Measurements from ENCODE around the gene PCDHA11. TPM values are rescaled to one million over a fixed set of nuclear protein-coding genes. Genes with fewer than 3 reads are reported as not detected.

The PCDHA11 gene
- polyA plus RNA-seq, 1 donor: 0.52 TPM

Other genes starting within 250 kb of the PCDHA11 start
- 5.6 TPM for gene CD14, start 235.8 kb upstream of the PCDHA11 start, polyA plus RNA-seq (ENCODE audit: insufficient read length)
- 19.8 TPM for gene TMCO6, start 229.5 kb upstream of the PCDHA11 start, polyA plus RNA-seq (ENCODE audit: insufficient read length)
- gene NDUFA2, start 221.3 kb upstream of the PCDHA11 start, polyA plus RNA-seq (ENCODE audit: insufficient read length): 69.0 TPM
- gene IK, start 221.1 kb upstream of the PCDHA11 start, polyA plus RNA-seq (ENCODE audit: insufficient read length): 170 TPM
- 19.6 TPM for gene WDR55, start 204.1 kb upstream of the PCDHA11 start, polyA plus RNA-seq (ENCODE audit: insufficient read length)
- 0.35 TPM for gene DND1, start 195.4 kb upstream of the PCDHA11 start, polyA plus RNA-seq (ENCODE audit: insufficient read length)
- gene HARS1, start 177.6 kb upstream of the PCDHA11 start, polyA plus RNA-seq (ENCODE audit: insufficient read length): 83.4 TPM
- gene HARS2, start 177.5 kb upstream of the PCDHA11 start, polyA plus RNA-seq (ENCODE audit: insufficient read length): 61.0 TPM
- 124 TPM for gene ZMAT2, start 168.5 kb upstream of the PCDHA11 start, polyA plus RNA-seq (ENCODE audit: insufficient read length)
- not detected for gene PCDHA1, start 82.8 kb upstream of the PCDHA11 start, polyA plus RNA-seq (ENCODE audit: insufficient read length)
- gene PCDHA2, start 74.1 kb upstream of the PCDHA11 start, polyA plus RNA-seq (ENCODE audit: insufficient read length): 0.20 TPM
- gene PCDHA3, start 67.9 kb upstream of the PCDHA11 start, polyA plus RNA-seq (ENCODE audit: insufficient read length): 0.47 TPM
- gene PCDHA4, start 61.9 kb upstream of the PCDHA11 start, polyA plus RNA-seq (ENCODE audit: insufficient read length): 1.00 TPM
- 0.18 TPM for gene PCDHA5, start 47.3 kb upstream of the PCDHA11 start, polyA plus RNA-seq (ENCODE audit: insufficient read length)
- 0.38 TPM for gene PCDHA6, start 41.0 kb upstream of the PCDHA11 start, polyA plus RNA-seq (ENCODE audit: insufficient read length)
- gene PCDHA7, start 34.7 kb upstream of the PCDHA11 start, polyA plus RNA-seq (ENCODE audit: insufficient read length): 0.35 TPM
- 0.17 TPM for gene PCDHA8, start 27.8 kb upstream of the PCDHA11 start, polyA plus RNA-seq (ENCODE audit: insufficient read length)
- gene PCDHA9, start 20.6 kb upstream of the PCDHA11 start, polyA plus RNA-seq (ENCODE audit: insufficient read length): 0.03 TPM
- 0.62 TPM for gene PCDHA10, start 13.1 kb upstream of the PCDHA11 start, polyA plus RNA-seq (ENCODE audit: insufficient read length)
- 0.23 TPM for gene PCDHA12, start 6.4 kb downstream of the PCDHA11 start, polyA plus RNA-seq (ENCODE audit: insufficient read length)
- gene PCDHA13, start 13.2 kb downstream of the PCDHA11 start, polyA plus RNA-seq (ENCODE audit: insufficient read length): not detected
- gene PCDHAC1, start 57.3 kb downstream of the PCDHA11 start, polyA plus RNA-seq (ENCODE audit: insufficient read length): 0.13 TPM
- gene PCDHAC2, start 97.5 kb downstream of the PCDHA11 start, polyA plus RNA-seq (ENCODE audit: insufficient read length): 0.93 TPM
- 0.13 TPM for gene PCDHB1, start 182.4 kb downstream of the PCDHA11 start, polyA plus RNA-seq (ENCODE audit: insufficient read length)
- gene PCDHB2, start 225.7 kb downstream of the PCDHA11 start, polyA plus RNA-seq (ENCODE audit: insufficient read length): 6.6 TPM
- gene PCDHB3, start 231.5 kb downstream of the PCDHA11 start, polyA plus RNA-seq (ENCODE audit: insufficient read length): 2.3 TPM